ENCODE measurements around the gene ALDH1A1.
A peak's percentile ranks its signal among the peaks of the same experiment; 100 is the strongest.
"Not testable (repeated sequence)": the region's sequence is repeated elsewhere in the genome, so short reads cannot be mapped to it uniquely, and the experiment has no call there.

ALDH1A1 gene

DNA sequence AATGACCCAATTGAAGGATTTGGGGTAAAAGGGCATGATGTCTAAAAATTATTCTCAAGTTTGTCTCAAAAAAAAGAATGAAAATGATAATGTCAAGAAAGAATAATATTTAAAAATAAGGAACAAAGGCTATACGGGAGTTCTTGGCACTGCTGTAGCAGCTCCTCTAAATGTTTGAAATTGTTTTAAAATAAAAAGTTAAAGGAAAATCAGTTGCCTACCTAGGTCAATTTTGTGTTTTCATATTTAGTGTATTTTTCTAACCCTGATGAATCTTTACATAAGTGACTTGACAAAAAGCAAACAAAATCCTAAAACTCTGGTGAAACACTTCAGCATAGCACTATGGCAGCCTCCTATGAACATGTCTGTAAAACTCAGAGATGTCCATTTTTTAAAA lies 56.4 kb downstream of the ALDH1A1 start:
- no peak for DNase-seq (ENCODE audit: low read depth in 2 of 2)

DNA sequence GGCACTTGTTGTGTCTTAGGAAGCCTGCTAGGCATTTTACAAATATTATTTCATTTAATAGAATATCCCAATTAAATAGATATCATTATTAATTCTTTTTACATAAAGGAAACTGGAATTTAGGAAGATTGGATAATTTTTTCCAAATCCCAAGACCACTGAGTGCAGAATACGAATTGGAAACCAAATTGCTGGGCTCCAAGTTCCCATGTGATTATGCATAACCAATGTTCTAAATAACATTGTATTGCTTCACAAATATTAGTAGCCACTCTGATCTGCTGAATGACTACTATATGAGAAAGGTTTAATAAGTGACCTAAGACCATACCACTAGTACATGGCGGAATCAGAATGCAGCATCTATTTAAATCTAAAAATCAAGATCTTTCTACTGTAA lies 57.7 kb downstream of the ALDH1A1 start:
- DNase-seq (ENCODE audit: low read depth in 2 of 2) = no peak

DNA sequence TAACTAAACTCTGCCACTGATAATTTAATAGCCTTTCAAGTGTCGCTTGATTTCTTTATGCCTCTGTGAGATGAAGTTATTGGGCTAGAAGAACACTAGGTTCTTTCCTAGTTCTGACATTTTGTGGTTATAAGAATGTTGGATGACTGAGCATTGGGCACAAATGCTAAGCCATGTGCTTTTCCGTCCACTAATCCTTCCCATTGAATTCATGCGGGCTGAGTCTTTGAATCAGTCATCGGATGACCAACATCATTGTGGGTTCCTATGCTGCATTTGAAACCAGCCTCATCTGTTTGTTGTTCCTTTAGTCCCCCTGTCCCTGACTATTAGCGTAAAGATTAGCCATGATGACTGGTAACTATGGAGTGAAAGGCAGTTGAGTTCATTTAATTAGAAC lies 58.5 kb downstream of the ALDH1A1 start:
- peak in 1 of 2 experiments; percentile 10 for DNase-seq (ENCODE audit: low read depth in 2 of 2)

DNA sequence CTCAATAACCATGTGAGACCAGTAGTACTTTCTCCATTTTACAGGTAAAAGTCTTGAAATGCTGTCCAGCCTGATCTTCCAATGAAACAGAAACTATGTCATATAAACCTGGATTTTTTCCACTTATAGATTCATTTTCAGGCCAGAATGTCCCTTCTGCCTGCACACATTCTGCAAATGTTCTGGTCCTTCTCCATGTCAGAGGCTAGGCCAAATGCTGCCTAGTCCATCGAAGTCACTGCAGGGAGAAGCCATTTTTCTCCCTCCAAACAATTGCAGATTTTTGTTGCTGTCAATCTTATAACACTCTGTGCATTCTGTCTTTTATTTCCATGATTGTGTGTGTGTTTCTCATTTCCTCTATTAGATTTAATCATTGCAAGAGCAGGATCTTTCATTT lies 59.4 kb downstream of the ALDH1A1 start:
- DNase-seq (ENCODE audit: low read depth in 2 of 2) = no peak

DNA sequence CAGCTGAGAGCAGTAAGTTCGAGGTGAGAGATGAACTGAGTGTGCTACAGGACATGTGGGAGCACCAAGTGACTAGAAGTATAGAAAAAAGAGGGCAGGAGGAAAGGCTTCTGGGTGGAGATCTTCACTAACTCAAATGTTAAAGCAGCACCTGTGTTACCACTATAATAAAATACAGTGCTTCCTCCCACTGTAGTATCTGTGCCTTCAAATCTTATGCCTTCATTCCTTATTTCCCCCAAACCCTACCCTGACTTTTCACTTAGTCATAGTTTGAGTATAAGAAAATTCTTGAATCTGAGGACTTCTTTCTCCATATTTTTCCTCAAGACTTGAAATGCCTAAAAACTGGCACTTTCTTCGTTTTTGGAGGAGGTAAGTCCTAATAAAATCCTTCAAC lies 61.8 kb downstream of the ALDH1A1 start:
- DNase-seq (ENCODE audit: low read depth in 2 of 2) = no peak

DNA sequence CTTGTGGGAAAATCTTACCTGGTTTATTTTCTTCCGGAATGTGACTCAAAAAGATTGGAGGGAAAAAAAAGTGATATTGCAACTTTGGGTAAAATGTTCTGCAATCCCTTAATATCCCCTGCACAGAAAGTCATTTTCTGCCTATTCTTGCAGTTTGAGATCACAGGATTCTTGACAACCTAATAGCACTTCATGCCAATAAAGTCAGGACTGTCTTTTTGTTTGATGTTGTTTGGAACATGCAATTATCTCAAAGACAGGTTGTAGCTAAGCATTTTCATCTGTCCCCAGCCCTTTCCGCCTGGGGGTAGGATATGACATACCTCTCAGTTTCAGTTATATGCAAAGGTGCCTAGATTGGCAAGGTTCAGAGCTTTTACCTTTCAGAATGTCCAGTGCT lies 63.9 kb downstream of the ALDH1A1 start:
- DNase-seq (ENCODE audit: low read depth in 2 of 2) = no peak

DNA sequence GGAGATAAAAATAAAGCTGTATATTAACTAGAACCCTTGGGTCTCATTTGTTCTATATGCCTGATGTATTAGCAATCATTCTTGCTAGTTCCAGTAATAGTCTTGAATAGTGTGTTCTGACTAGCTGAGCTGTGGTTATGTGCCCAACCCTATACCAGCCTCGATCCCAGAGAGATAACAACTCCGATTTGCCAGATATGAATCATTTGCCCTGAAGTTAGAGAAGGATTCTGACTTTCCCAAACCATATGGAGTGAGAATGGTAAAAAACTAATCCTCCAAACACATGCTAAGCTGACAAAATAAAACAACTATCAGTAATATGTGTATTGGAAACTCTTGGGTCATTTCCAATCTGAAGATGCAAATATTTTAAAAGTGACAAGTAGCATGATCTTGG lies 64.8 kb downstream of the ALDH1A1 start:
- no peak for DNase-seq (ENCODE audit: low read depth in 2 of 2)

DNA sequence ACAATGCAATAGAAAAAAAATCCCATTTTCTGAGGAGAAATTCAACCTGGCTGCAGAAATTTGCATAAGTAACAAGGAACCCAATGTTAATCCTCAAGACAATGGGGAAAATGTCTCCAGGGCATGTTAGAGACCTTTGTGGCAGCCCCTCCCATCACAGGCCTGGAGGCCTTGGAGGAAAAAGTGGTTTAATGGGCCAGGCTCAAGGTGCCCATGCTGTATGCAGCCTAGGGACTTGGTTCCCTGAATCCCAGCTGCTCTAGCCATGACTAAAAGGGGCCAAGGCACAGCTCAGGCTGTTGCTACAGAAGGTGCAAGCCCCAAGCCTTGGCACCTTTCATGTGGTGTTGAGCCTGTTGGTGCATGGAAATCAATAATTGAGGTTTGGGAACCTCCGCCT lies 66.5 kb downstream of the ALDH1A1 start:
- DNase-seq (ENCODE audit: low read depth in 2 of 2) = no peak

DNA sequence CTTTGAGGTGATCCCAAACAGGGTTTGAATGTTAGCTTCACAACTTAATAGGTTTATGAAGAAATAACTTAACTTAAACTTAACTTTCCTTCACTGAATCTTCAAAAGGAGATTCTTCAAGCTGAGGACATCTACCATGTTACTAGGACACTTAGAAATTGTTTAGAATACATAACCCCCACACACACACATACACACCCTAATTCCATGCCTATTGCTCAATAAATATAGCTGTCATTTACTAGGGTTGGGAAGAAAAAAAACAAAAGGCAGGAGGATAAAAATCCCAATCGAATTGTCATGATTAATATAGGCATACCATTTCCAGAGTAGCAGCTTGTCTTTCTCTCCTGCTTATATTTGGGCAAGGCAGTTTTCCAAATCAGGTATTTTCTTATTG lies 68.3 kb downstream of the ALDH1A1 start:
- DNase-seq (ENCODE audit: low read depth in 2 of 2) = no peak

DNA sequence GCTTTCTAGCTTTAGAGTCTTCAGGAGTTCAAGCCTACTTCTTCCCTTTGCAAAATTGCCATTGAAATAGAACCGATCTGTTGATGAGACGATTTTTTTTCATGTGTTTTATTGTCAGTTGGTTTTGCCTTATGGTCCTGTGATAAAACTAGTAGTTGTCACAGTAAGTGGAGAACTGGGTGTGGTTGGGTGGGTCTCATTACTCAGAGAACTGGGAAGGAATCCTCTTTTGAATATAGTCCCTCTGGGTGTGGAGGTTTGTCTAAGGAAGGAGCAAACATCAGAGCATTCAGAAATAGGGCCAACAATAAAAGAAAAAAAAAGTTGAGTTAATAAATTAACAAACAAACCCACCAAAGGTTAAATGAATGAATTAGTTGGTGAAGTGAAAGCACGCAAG lies 69.0 kb downstream of the ALDH1A1 start:
- no peak for DNase-seq (ENCODE audit: low read depth in 2 of 2)

DNA sequence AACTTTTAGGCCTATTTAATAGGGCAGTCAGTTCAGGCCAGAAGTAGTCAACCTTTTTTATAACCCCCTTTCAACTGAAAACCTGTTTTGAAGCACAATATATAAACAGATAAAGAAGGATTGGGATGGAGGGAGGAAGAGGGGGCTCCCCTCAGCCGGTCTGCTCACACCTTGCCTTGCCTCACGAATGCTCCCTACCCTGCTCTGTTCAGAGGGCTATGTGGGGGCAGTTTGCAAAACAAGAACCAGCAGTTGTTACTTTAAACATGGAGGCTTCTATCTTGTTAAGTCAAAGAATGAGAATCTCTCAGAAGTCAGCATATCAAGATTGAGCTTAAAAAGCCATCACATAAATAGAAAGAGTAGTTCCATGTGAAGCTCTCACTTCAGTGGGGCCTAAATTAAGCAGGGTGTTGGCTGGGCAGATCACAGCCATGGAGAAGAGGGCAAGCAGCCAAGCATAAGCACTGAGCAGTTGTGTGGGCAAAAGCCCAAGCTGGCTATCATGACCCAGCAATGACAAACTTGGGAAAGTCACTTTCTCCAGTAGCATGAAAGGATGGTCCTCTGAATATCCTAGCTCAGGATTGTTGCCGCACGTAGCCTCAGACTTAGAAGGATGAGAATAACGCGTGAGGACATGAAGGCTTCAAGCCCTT lies 70.6 kb downstream of the ALDH1A1 start:
- DNase-seq (ENCODE audit: low read depth in 2 of 2) = no peak

DNA sequence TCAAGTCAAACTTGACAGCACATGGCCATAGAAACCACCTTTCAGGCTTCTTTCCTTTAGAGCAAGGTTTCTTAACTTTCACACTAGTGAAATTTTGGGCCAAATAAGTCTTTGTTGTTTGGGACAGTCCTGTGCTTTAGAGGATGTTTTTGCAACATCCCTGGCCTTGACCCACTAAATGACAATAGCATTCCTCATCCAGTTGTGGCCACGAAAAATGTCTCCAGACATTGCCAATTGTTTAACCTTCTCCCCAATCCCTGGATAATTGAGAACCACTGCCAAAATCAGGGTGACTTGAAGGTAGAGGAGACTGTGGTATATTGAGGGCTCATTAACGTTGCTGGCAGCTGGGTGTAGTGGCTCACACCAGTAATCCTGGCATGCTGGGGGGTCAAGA lies 72.0 kb downstream of the ALDH1A1 start:
- DNase-seq (ENCODE audit: low read depth in 2 of 2) = no peak

DNA sequence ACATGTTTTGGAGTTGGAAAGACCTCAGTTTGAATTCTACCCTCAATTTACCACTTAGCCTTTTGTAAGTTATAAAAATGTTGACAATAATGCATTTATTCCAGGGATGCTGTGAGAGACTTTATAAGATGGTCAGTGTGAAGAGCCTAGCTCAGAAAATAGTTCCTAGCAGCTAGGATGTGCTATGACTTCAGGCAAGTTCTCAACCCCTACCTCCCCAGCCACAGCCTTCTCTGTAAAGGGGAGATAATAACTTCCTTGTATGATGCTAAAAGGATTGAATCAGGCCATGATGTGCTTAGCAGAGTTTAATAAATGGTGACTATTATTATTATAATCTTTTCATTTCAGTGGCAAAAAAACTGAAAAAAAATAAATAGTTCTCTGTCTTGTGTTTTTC lies 77.6 kb downstream of the ALDH1A1 start:
- no peak for DNase-seq (ENCODE audit: low read depth in 2 of 2)

DNA sequence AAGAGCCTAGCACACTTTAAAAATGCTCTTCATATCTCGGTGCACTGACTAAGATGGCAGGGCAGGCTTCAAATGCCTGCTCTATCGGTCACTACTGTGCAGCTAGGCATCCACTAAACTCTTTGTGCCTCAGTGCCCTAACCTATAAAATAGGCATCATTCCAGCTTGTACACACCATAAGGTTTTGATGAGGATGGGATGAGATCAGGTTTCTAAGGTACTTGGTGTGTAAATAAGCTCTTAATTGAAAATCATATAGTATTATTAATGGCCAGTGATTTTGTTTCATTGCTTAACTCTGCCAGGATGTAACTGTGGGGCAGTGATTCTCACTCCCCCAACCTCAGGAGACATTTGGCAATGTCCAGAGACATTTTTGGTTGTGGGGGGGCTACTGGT lies 78.5 kb downstream of the ALDH1A1 start:
- DNase-seq (ENCODE audit: low read depth in 2 of 2) = no peak

DNA sequence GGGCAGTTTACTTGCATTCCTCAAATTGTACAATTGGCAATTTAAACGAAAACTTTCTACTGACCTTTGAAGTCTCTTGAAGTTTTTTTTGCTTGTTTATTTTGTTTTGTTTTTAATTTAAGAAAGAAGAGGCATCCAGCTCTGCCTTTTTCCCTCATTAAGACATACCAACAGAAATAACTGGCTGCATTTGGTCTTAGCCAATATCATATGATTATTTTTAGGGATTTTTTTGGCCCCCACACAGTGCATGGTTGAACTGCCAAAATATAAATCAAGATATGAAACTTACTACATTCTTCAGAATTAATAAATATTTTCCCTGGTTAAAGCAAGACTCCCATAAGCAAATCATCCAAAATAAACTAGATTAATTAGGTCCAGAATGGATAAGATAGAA lies 79.4 kb downstream of the ALDH1A1 start:
- DNase-seq (ENCODE audit: low read depth in 2 of 2) = no peak

DNA sequence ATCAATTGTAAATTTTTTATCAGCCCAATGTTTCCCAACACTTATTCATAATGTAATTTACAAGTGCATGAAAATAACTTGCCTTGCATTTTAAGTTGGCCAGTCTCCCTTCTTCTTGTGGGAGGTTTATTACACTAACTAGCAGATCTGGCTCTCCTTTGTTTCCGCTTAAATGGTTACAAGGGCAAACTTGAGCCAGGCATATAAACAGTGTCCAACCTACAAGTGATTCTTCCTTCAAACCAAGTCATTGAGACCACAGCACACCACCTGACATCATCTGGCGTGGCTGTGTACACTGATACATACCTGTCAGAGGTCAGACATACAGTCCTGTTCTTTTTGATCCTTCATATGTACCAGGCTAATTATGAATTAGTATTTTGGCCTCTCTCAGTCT lies 80.1 kb downstream of the ALDH1A1 start:
- DNase-seq (ENCODE audit: low read depth in 2 of 2) = no peak

DNA sequence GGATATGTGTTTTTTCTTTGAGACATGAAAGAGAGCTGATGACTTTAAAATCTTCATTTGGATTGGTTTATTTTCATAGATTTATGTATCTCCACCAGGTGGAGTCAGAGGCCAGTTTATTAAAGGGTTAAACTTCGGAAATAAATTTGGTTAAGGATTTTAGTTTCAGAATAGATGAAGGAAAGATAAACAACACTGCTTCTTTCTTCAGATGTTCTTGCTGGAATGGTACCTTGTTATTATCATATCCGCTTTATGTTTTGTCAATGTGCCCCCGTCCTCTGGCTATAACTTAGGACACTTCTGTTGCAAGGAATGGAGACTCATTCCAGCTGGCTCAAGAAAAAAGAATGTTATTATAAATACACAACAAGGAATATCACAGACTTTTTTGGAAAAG lies 81.2 kb downstream of the ALDH1A1 start:
- DNase-seq (ENCODE audit: low read depth in 2 of 2) = peak in 1 of 2 experiments; percentile 4

DNA sequence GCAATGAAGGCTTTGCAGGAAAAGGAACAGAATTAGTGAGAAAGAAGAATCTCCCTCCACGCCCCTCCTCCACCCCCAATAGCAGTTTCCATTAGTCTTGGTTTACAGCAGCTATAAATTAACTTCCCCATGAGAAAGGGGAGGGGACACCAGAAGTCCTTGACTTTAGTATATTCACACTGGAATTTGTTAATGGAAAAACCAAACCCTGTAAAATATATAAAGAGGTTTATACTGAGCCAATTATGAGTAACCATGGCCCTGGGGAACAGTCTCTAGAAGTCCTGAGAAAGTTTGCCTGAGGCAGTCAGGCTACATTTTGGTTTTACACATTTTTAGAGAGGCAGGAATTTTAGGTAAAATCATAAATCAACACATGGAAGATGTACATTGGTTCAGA lies 88.5 kb downstream of the ALDH1A1 start:
- DNase-seq (ENCODE audit: low read depth in 2 of 2) = peak in 1 of 2 experiments; percentile 3

DNA sequence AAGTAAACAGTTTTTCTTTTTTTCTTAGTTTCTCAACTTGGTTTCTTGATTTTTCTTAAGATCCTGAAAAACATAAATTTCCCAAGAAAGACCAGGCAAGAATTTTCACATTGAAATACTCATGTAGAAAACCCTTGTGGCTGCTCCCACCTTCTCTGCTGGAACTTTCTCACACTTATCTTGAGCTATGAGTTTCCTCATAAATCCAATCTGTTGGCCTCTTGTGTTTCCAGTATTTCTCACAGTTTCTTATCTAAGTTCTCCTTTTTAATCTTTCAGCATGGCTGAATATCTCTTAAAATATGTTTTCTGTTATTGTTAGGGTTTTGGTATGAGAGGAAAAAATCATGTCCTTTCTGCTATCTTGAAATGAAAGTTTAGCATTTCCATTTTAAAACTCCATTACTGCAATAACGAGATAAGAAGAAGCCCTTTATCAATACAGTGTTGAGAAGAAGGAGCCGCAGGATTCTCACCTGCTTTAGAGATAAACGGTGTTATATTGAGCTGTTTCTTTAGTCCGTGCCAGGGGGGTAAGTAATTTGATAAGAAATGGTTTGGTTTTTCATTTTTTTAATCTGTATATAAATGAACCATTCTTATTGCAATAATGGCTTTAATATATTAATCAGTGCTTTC lies 89.3 kb downstream of the ALDH1A1 start:
- DNase-seq (ENCODE audit: low read depth in 2 of 2) = no peak

DNA sequence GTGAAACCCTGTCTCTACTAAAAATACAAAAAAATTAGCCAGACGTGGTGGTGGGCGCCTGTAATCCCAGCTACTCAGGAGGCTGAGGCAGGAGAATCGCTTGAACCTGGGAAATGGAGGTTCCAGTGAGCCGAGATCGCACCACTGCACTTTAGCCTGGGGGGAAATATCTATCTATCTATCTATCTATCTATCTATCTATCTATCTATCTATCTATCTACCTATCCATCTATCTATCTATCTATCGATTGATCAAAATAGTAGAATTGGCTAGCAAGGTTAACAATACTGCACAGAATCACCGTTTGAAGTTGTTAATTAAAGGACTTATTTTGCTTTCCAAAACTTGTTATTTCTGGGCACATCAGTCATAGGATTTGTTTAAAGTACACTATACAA lies 90.1 kb downstream of the ALDH1A1 start:
- not testable (repeated sequence) for DNase-seq (ENCODE audit: low read depth in 2 of 2)

DNA sequence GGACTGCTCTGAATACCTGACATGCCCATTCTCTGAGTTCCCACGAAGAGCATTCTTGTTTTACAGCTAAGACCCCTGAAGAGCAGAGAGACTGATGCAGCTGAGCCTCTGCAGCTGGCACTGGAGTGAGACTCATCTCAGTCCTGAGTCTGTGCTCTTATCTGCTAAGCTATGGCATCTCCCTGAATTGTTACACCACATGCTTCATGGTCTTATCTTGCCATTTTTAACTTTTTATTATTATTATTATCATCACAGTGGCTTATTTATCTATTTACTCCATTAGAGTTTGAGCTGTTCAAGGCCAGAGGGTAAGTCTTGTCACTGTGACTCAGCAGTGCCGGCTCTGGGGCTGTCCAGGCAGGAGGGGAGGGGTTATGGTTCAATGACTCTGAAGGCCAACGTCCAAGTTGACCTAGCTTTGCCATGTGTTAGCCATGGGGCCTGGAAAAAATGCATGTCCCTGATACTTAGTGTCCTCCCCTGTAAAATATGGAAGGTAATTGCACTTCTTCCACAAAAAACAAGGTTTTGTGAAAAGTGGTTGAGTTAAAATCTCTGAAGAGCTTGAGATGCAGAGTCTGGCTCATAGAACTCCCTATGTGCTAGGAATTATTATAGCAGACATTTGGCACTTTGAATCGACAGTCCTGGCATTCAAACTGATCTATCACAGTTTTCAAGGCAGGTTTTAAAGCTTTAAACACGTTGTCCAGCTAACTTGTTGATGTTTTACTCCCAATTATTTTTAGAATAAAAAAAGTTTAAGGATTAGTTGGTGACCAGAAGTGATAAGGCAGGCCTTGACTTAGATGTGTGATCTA lies 94.6 kb downstream of the ALDH1A1 start:
- DNase-seq (ENCODE audit: low read depth in 2 of 2) = no peak

DNA sequence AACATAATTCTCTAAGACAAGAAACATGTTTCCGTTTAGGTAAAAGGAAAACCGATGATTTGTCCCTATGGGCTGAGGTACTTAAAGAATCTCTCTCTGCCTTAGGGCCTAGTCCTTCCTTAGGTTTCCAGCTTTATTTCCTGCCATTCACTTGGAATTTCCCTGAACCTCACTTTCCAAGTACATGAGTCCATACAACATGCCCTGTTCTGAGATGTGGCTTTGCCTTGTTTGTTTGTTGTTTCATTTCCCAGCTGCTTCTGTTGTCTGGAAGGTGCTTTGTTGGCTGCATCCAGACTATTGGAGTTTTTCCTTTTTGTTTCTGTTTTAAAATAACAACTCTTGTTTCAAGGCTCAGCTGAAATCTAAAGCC lies 95.2 kb downstream of the ALDH1A1 start:
- no peak for DNase-seq (ENCODE audit: low read depth in 2 of 2)

DNA sequence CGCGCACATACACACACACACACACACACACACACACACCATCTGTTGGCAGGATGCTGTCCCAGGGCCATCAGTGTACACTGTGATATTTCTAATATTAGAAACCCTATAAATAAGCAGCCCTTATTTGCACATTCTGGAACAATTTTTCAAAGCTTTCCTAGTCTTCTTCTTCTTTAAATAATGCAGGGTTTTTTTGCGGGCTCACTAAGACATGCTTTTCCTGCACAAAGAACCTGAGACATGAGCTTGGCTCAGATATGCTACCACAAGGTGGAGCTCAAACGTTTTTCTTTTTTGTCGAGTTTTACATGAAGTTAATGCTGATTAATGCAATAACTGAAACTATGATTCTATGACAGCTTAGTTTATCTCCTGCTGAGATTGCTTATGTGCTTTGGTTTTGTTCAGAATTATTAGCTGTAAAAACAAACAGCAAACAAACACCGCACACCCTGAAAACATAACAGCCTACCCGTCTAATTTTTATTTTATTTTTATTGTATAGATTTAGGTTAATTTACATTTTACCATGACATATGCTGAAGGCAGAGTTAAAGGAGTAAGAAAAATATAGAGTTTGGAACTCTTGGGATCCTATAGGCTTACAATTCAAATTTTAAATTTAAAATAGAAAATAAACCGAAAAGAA lies 95.8 kb downstream of the ALDH1A1 start:
- DNase-seq (ENCODE audit: low read depth in 2 of 2) = peak; percentile 37 to 42

All from fibroblast of skin of left quadriceps (primary cell).